Measurements from ENCODE around the gene ATAD5. TPM values are rescaled to one million over a fixed set of nuclear protein-coding genes. Genes with fewer than 3 reads are reported as not detected.

Gene ATAD5
- polyA plus RNA-seq, 1 donor from 2014 or later: 6.3 TPM

DNA sequence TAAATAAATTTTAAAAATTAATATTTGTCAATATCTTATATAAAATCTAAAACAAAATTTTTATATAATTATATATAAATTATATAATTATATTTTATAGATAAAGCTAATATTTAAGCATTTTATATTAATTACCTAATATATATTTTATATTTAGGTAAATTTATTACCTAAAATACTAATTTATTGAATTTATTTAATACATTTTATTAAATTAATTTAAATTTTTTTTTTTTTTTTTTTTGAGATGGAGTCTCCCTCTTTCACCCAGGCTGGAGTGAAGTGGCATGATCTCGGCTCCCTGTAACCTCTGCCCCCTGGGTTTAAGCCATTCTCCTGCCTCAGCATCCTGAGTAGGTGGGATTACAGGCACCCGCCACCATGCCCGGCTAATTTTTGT is 22.4 kb downstream of the ATAD5 start:
- Histone ChIP-seq H2AFZ (ENCODE audit: low read depth, low read length) (no peak overlapping the region), H3K36me3 (ENCODE audit: insufficient read depth, low read length) (no peaks in the 10 kb centered on the region), H3K27me3 (ENCODE audit: insufficient read depth, low read depth, low read length) (no peaks in the 10 kb centered on the region), H4K20me1 (ENCODE audit: insufficient read depth) (no peaks in the 10 kb centered on the region), H3K27ac (ENCODE audit: low read length) (no peak overlapping the region), H3K9me3 (ENCODE audit: low read length) (no peaks in the 10 kb centered on the region), H3K4me2 (ENCODE audit: low read length) (no peak overlapping the region), H3K4me3 (ENCODE audit: low read length) (no peak overlapping the region), H3K9ac (ENCODE audit: low read length) (no peak overlapping the region), H3K79me2 (replicated peaks; ENCODE audit: insufficient read depth, low read length) (no peaks in the 10 kb centered on the region), H3F3A (ENCODE audit: insufficient read depth, low read length, poor library complexity, severe bottlenecking) (no peaks in the 10 kb centered on the region), H3K9me2 (ENCODE audit: insufficient read depth, low read length) (no peaks in the 10 kb centered on the region)
- no peak for TF ChIP-seq SMC3 (conservative IDR thresholded peaks at IDR 0.05; ENCODE audit: poor library complexity)
- TF ChIP-seq MXI1 (conservative IDR thresholded peaks at IDR 0.05; ENCODE audit: poor library complexity, severe bottlenecking): no peak
- no peak for TF ChIP-seq EZH2 (IDR thresholded peaks at IDR 0.05; ENCODE audit: borderline replicate concordance, insufficient read depth, low read length, poor library complexity, severe bottlenecking)
- no peak for TF ChIP-seq TAF1 (IDR thresholded peaks at IDR 0.05; ENCODE audit: low read depth)
- no peak for TF ChIP-seq RAD21 (conservative IDR thresholded peaks at IDR 0.05)

DNA sequence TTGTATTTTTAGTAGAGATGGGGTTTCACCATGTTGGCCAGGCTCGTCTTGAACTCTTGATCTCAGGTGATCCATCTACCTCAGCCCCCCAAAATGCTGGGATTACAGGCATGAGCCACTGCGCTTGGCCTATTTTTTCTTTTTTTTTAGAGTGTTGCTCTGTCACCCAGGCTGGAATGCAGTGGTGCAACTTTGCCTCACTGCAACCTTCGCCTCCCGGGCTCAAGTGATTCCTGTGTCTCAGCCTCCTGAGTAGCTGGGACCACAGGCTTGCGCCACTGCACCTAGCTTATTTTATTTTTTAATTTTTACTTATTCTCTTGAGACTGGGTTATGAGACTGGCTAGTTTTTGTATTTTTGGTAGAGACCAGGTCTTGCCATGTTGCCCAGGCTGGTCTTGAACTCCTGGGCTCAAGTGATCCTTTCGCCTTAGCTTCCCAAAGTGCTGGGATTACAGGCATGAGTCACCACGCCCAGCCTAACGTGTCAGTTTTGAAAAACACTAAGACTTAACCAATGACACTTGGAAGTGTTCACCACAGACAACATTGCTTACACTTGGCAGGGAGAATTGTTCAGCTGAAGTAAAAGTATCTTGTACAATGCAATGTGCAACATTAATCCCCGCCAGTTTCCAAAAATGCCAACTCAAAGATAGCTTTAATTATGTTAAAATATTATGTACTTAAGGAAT is 26.9 kb downstream of the ATAD5 start:
- TF ChIP-seq MXI1 (conservative IDR thresholded peaks at IDR 0.05; ENCODE audit: poor library complexity, severe bottlenecking): no peak
- TF ChIP-seq EZH2 (IDR thresholded peaks at IDR 0.05; ENCODE audit: borderline replicate concordance, insufficient read depth, low read length, poor library complexity, severe bottlenecking): no peak
- TF ChIP-seq POLR2AphosphoS5 (IDR thresholded peaks at IDR 0.05): no peak
- no peak for TF ChIP-seq CTCF (IDR thresholded peaks at IDR 0.05; ENCODE audit: poor library complexity, severe bottlenecking)
- no peak for TF ChIP-seq TAF1 (IDR thresholded peaks at IDR 0.05; ENCODE audit: low read depth)
- TF ChIP-seq EP300 (conservative IDR thresholded peaks at IDR 0.05; ENCODE audit: poor library complexity, severe bottlenecking): no peak
- no peak for TF ChIP-seq RAD21 (conservative IDR thresholded peaks at IDR 0.05)
- TF ChIP-seq SMC3 (conservative IDR thresholded peaks at IDR 0.05; ENCODE audit: poor library complexity): no peak
- TF ChIP-seq, protein P1, sequence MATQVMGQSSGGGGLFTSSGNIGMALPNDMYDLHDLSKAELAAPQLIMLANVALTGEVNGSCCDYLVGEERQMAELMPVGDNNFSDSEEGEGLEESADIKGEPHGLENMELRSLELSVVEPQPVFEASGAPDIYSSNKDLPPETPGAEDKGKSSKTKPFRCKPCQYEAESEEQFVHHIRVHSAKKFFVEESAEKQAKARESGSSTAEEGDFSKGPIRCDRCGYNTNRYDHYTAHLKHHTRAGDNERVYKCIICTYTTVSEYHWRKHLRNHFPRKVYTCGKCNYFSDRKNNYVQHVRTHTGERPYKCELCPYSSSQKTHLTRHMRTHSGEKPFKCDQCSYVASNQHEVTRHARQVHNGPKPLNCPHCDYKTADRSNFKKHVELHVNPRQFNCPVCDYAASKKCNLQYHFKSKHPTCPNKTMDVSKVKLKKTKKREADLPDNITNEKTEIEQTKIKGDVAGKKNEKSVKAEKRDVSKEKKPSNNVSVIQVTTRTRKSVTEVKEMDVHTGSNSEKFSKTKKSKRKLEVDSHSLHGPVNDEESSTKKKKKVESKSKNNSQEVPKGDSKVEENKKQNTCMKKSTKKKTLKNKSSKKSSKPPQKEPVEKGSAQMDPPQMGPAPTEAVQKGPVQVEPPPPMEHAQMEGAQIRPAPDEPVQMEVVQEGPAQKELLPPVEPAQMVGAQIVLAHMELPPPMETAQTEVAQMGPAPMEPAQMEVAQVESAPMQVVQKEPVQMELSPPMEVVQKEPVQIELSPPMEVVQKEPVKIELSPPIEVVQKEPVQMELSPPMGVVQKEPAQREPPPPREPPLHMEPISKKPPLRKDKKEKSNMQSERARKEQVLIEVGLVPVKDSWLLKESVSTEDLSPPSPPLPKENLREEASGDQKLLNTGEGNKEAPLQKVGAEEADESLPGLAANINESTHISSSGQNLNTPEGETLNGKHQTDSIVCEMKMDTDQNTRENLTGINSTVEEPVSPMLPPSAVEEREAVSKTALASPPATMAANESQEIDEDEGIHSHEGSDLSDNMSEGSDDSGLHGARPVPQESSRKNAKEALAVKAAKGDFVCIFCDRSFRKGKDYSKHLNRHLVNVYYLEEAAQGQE (IDR thresholded peaks at IDR 0.05; ENCODE audit: borderline replicate concordance): no peak
- Histone ChIP-seq H3K9me3 (ENCODE audit: low read length) (no peaks in the 10 kb centered on the region), H3K9me2 (ENCODE audit: insufficient read depth, low read length) (no peaks in the 10 kb centered on the region), H3K36me3 (ENCODE audit: insufficient read depth, low read length) (no peaks in the 10 kb centered on the region), H3K27ac (ENCODE audit: low read length) (no peak overlapping the region), H3K9ac (ENCODE audit: low read length) (no peak overlapping the region), H3K4me2 (ENCODE audit: low read length) (no peak overlapping the region), H2AFZ (ENCODE audit: low read depth, low read length) (no peak overlapping the region), H3K79me2 (replicated peaks; ENCODE audit: insufficient read depth, low read length) (no peaks in the 10 kb centered on the region), H4K20me1 (ENCODE audit: insufficient read depth) (no peaks in the 10 kb centered on the region), H3K4me3 (ENCODE audit: low read length) (no peak overlapping the region), H3F3A (ENCODE audit: insufficient read depth, low read length, poor library complexity, severe bottlenecking) (no peaks in the 10 kb centered on the region), H3K27me3 (ENCODE audit: insufficient read depth, low read depth, low read length) (no peaks in the 10 kb centered on the region)

Measured in neural cell (in vitro differentiated cells).